ENCODE data around the gene NUDC. TPM values are rescaled to one million over a fixed set of nuclear protein-coding genes. Genes with fewer than 3 reads are reported as not detected.
"Not testable (repeated sequence)": the region's sequence is repeated elsewhere in the genome, so short reads cannot be mapped to it uniquely, and the experiment has no call there.

Gene NUDC
- total and polyA plus RNA-seq, 2 of the 4 experiments (the other 2 are of a cell fraction) = 34.8 to 89.8 TPM

DNA sequence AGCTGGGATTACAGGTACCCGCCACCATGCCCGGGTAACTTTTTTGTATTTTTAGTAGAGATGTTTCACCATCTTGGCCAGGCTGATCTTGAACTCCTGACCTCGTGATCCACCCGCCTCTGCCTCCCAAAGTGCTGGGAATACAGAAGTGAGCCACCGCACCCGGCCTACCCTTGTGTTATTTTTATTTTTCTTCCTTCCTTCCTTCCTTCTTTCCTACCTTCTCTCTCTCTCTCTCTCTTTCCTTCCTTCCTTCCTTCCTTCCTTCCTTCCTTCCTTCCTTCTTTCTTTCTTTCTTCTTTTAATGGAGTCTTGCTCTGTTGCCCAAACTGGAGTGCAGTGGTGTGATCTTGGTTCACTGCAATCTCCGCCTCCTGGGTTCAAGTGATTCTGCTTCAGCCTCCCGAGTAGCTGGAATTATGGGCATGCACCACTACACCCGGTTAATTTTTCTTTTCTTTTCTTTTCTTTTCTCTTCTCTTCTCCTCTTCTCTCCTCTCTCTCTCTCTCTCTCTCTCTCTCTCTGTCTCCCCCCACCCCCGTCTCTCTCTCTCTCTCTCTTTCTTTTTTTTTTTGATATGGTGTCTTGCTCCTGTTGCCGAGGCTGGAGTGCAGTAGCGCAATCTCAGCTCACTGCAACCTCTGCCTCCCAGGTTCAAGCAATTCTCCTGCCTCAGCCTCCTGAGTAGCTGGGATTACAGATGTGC is 68.0 kb downstream of the NUDC start:
- ATAC-seq (ENCODE audit: low read depth); H3K27ac ChIP-seq (ENCODE audit: insufficient read depth, low read length); H3K79me1 ChIP-seq (ENCODE audit: low read depth in 1 of 2, low read length in 2 of 2); H3K4ac ChIP-seq (ENCODE audit: low read depth, low read length); H3K27me3 ChIP-seq (ENCODE audit: control insufficient read depth, insufficient read depth, low read length); H2AK9ac ChIP-seq (replicated peaks; ENCODE audit: low read depth, low read length, poor library complexity); DNase-seq; CTCF ChIA-PET; H3K56ac ChIP-seq (ENCODE audit: extremely low read depth, insufficient read depth, low read length); H4K91ac ChIP-seq (ENCODE audit: insufficient read depth, low read depth, low read length); H2BK120ac ChIP-seq (ENCODE audit: low read depth, low read length); dilution Hi-C loops (cut with HindIII; ENCODE audit: low sequenced_read_pairs, unreplicated experiment); POLR2A ChIA-PET (ENCODE audit: unreplicated experiment); in situ Hi-C loops (cut with MboI; ENCODE audit: low sequenced_read_pairs); H3K9me3 ChIP-seq (ENCODE audit: control insufficient read depth, insufficient read depth, low read length); H2BK5ac ChIP-seq (ENCODE audit: low read depth, low read length, poor library complexity, severe bottlenecking); H3K36me3 ChIP-seq (ENCODE audit: control insufficient read depth, insufficient read depth, low read length); intact Hi-C loops (cut with micrococcal nuclease); H4K20me1 ChIP-seq (ENCODE audit: insufficient read depth, low read length); H2BK15ac ChIP-seq (ENCODE audit: low read depth, low read length); H3K18ac ChIP-seq (ENCODE audit: low read depth, low read length); H2BK20ac ChIP-seq (ENCODE audit: low read depth, low read length); H4K5ac ChIP-seq (ENCODE audit: low read depth, low read length); H3K4me3 ChIP-seq (ENCODE audit: insufficient read depth, low read depth, low read length); H4K8ac ChIP-seq (ENCODE audit: low read depth in 2 of 2, low read length in 2 of 2); H3K9ac ChIP-seq (ENCODE audit: low read depth, low read length); H3K23ac ChIP-seq (ENCODE audit: low read depth, low read length); BruUV-seq (replicated peaks); H3K4me2 ChIP-seq (ENCODE audit: low read depth, low read length); H2AFZ ChIP-seq (replicated peaks; ENCODE audit: low read length, poor library complexity); H3K14ac ChIP-seq (replicated peaks; ENCODE audit: low read depth, low read length): not testable (repeated sequence)
- Histone ChIP-seq H2AK5ac (ENCODE audit: low read depth, low read length) (peak overlapping the region; percentile 13; the same call in 1 of the 2 replicates), H3K9me1 (ENCODE audit: insufficient read depth, low read length) (peaks cover 15% of the 10 kb centered on the region), H3K4me1 (ENCODE audit: control insufficient read depth, insufficient read depth, low read length) (peaks cover 18% of the 10 kb centered on the region)
- WGBS, 2 experiments (ENCODE audit: extremely low coverage in 2 of 2, insufficient read length in 1 of 2) = 60% methylated on average over 2 of the region's 12 CpGs; no CpG with 5 or more reads in 1 of the 2 experiments

Data from IMR-90 (cell line).